ENCODE results near the gene INSYN2A. TPM values are rescaled to one million over a fixed set of nuclear protein-coding genes. Genes with fewer than 3 reads are reported as not detected.
A peak's percentile ranks its signal among the peaks of the same experiment; 100 is the strongest.

The INSYN2A gene, protein sequence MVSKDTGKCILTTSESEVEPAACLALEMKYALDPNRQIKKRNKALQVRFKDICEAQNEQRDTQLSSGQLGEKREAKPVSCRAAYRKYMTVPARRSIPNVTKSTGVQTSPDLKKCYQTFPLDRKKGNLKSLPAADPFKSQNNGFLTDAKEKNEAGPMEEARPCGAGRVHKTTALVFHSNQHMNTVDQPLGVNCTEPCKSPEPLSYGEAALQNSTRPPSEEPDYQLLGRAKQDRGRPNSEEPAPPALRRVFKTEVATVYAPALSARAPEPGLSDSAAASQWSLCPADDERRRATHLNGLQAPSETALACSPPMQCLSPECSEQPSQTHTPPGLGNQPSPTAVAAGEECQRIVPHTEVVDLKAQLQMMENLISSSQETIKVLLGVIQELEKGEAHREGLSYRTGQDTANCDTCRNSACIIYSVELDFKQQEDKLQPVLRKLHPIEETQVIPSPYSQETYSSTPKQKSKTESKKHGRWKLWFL
- 0.24 TPM for polyA plus RNA-seq (2013, experiment 1 of 2; ENCODE audit: insufficient read length)
- polyA plus RNA-seq (2013, experiment 2 of 2; ENCODE audit: insufficient read length) = 0.35 TPM

DNA sequence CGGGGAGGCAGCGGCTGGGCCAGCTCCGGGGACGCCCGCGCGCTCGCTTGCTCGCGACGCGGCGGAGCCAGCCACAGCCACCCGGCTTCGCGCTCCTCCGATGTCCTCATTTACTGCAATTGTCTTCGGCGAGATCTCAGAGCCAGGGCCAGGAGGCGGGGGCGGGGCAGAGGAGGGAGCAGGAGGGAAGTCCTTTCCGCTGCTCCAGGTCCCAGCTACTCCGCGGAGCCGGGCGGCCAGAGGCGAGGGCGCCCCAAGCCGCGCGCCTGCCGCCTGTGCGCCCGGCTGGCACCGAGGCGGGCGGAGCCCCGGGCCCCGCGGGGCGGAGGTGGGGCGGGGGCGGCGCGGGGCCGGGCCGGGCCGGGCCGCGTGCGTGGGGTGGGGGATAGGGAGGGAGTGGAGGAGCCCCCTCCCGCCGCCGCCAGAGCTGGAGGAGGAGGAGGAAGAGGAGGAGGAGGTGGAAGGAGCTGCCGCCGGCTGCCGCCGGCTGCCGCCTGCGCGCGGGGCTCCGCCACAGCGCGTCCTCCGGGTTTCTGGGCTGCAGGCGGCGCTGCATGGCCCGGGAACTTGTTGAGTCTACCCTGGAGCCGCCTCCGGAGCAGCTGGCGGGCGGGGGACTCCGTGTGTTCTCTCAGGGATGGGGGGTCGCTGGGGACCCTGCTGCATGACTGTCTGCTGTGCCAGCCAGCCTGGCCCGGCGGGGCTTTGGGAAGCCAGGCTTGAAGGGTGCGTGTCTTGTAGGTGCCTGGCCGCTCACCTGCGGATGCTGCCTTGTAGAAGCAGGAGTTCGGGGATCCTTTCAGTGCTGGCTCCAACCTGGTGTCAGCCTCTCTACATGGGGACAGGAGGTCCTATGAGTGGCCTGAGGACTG, at the start of gene INSYN2A:
TSS of gene INSYN2A (minus strand) at position 310 of the 872 bp plus-strand sequence. CDS start 20,196 bp downstream, outside the sequence.
- DNase-seq = peak; percentile 73

DNA sequence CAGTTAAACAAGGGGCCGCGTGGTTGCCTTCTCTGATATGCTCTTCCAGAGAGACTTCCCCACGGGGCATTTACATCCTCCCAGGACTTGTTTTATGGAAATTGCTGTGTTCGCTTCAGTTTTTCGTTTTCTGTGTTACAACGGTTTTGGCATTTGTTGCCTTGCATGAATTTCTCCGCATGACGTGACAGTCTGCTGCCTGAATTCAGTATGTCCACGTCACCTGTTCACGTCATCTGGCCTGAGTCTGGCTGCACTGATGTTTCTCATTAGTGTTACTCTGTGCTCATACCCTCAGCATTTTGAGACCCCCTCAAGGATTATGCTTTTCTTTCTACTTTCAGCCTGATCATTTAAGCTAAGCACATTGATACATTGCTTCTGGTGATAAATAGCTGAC, 49.1 kb upstream of the INSYN2A start:
- DNase-seq = no peak

DNA sequence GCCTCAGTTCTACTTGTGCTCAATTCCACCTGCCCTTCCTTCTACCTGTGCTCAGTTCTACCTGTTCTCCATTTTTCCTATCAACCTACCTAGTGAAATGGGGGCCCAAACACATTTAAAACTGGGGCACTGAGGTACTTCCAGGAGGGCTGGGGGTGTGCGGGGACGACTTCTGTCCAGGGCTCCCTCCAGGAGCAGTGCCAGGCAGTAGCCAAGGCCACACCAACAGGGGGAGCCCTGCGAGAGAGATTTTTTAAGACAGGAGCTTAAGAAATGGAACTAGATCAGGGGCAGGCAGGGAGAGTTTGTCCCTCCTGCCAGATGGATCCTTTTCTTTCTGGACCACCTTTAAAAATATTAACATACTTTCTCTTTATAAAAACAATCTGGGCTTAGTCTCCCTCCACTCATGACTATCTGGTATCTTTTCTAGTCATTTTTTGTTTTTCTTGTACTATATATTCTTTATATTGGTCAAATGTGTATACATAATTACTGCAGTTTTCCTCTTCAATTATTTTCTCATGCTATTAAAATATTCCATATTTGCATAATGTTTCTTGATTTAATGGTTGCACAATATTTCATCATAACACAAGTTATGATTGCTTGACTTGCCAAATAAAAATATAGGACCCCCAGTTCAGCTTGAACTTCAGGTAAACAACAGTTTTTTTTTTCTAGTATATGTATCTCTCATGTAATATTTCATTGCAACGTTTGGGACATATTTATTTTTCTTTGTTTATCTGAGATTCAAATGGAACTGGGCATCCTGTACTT, 47.3 kb upstream of the INSYN2A start:
- peak; percentile 36 for DNase-seq

DNA sequence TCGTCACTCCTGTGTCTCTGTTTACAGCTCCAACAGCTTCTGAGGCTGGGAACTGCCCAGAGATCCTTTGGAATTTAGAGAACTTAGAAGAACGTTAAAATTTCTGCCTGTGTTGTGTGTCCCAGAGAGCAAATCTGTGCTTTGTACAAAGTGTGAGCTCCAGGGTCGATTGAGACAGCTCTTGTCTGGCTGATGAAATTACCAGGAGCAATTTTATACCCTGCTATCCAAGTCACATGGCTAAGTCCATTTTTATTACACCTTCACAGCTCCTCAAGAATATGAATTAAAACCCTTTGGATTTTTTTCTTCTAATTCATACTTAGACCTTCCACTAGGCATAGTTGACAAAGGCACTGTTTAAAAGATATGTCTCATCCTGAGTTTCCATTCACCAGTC, 46.5 kb upstream of the INSYN2A start:
- no peak for DNase-seq

DNA sequence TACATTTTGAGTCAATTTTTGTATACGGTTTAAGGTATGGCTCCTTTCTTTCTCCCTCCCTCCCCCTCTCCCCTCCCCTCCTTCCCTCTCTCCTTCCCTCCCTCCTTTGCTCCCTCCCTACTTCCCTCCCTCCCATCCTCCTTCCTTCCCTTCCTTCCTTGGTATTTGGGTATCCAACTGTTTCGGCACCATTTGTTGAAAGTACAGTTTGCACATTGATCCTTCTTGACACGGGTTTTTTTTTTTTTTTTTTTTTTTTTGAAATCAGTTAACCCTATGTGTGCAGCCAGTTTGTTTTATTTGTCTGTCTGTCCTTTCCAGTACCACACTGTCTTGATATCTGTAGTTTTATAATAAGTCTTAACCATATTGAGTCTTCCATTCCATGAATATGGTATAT, 39.9 kb upstream of the INSYN2A start:
- DNase-seq = no peak

DNA sequence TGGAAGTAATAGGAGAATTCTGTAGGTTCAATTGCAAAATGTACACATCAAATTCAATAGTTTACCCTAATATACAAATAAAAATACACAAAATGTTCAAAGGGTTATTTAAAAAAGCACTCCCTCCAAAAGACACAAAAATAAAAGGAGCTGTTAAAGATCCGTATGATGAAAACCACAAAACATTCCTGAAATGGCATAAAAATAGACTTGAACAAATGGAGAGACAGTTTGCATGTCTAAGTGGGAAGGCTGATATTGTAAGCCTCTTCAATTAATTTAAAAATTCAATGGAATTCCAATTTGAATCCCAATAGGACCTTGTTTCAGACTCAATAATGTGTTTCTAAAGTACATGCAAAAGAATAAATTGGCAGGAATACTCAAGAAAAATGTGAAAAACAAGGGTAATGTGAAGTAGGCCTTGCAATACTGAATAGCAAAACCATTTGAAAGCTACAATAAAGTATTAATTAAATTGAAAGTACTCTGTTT, 38.0 kb upstream of the INSYN2A start:
- peak; percentile 13 for DNase-seq

DNA sequence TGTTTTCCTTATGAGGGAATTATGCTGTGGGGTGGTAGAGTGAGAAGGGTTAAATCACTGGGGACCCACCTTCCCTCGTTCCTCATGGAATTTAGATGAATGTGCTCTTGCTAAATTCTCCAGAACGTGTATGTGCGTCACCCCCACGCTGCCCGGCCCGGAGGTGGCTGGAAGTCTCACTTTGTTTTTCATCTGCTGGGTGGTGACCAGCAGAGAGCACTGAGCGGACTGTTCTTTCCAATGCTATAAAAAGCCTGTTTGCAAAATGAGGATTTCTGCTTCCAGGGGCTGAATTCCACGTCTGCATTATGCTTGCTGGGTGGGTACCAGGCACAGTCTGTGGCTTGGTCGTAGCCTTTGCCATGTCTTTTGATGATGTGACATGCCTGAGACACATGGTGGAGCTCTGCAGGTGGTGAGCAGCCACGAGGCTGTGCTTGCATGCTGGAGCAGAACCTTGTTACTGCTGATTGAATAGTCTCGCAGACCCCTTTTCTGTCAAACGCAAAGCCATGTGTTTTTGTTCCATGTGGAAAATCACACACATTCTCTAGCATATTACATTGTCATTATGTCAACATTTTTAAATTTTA, 31.9 kb upstream of the INSYN2A start:
- peak; percentile 23 for DNase-seq

DNA sequence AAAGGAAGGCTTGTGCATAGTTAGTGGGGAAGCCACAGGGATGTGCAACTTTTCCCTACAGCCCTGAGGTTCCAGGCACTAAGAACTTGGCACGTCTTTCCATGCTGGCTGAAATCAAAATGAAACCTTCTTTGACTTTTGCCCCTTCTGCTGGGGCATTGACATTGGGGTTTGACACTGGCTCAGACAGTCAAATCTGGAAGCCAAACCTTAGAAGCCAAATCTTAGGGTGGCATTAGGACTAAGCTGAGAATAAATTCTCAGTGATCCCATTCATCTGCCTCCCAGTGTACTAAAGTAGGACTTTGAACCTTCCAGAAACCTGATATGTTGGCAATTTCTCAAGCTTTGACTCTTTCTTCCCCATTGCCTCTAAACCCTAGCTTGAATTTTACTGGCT, 31.3 kb upstream of the INSYN2A start:
- DNase-seq = no peak

DNA sequence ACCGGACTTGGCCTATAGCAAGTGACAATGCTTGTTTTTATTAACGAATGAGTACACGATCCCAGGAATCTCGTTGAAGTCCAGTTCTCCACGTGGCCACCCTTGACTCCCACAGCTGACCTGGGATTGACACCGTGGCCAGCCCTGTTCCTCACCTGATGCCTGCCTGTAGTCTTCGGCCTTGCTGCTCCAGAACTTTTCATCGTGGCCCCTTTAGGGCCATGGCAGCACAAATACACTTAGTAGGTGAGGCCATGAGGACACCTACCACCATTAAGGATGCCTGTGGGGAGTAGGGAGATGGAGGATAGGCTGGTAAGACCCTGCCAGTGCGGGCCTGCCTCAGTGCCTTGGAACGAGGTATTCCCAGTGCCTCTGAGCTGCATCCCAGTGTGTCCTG, 30.6 kb upstream of the INSYN2A start:
- DNase-seq = no peak

DNA sequence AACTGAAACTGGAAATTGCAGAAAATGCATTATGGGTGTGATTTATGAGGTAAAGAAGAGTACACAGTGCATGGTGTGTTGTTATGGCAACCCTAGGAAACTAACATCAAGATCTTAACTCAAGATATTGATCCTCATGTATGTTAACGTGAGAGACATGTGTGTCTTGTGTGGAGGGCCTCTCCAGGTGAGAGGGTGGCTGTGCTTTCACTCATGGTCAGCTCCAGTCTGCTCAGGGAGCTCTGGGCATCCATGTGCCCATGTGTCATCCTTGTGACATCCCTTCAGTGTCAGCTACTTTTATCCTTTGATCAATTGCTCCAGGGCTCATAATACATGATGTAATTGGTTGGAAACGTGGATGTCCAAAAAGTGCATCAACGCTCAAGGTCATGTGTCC, 24.9 kb upstream of the INSYN2A start:
- no peak for DNase-seq

DNA sequence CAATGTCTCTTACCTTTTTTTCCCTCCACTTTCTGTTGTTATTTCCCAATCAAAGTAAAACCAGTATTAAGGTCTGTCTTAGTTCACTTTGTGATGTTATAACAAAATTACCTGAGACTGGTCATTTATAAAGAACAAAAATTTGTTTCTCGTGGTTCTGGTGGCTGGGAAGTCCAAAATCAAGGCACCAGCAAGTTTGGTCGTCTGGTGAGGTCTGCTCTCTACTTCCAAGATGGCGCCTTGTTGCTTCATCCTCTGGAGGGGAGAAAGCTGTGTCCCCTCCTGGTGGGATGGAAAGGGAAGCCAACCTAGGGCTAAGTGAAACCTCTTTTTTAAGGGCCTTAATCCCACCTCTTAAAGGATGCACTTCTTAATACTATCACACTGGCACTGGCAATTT, 22.3 kb upstream of the INSYN2A start:
- DNase-seq = no peak

DNA sequence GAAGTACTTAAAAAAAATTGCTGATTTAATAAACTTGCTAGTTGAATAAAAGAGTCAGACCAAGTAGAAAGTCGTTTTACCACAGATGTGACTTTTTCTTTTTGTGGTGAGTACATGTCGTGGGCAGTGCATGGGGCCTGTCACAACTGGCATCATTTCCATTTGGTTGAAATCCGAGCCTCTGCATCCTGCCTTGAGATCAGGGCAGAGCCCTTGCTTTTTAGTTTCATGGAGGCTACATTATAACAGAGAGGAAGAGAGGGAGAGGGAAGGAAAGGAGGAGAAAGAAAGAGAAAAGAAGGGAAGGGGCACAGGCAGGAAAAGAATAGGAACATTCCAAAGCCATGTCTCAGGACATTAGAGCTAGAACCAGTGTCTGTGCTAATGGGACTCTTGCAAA, 20.4 kb upstream of the INSYN2A start:
- peak; percentile 22 for DNase-seq

DNA sequence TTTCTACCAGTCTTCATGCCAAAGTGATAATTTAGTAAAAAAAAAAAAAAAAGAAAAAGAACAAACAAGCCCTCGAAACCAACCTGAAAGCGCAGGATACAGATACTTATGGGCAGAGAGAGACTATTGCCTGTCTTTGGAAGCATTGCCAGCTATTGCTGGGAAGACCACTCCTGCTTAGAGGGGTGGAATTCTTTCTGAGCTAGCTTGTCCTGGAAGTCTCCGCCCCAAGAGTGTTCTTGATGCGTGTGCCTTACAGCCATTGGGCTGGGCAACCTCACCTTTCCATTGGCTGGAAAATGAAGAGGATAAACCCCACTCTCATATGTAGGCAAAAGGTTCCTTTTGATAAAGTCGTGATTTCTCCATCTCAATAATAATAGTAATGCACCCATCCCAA, 19.9 kb upstream of the INSYN2A start:
- no peak for DNase-seq

DNA sequence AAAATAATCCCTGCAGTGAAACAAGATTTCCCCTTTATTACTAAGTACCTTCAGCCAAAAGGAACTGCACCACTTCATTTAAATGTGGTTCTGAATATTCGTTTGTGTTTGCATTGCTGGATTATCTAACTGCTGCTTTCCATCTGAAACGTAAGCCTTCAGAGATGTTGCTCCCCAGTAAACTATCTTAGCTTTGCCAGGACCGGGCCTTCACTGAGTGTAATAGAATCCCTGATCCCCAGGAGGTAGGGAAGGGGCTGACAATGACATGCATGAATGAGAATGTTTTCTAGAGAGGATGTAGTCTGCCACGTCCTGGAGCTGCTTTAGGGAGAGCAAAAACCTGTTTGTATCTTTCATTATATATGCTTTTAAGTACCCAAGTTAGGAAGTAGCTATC, 19.5 kb upstream of the INSYN2A start:
- DNase-seq = no peak

DNA sequence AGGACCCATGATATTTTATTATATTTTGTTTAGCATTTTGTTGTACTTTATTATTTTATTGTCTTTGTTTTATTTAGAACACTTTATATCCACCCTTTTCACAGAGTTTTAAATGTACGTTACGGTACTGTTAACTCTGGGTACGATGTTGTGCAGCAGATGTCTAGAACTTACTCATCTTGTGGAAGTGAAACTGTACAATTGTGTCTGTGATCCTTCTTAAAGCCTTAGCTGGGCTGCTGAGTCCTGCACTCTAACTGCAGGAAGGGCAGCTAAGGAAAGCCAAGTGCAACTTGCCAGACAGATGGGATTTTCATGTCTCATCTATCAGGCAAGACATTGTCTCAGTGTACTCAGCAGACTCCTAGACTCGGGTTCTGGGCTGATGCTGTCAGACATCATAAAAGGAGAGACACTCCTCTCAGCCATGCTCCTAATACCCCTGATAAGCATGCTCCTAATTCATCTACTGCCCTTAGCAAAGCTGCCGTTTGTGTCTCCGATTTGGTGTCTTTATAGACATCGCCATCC, 14.6 kb upstream of the INSYN2A start:
- no peak for DNase-seq

DNA sequence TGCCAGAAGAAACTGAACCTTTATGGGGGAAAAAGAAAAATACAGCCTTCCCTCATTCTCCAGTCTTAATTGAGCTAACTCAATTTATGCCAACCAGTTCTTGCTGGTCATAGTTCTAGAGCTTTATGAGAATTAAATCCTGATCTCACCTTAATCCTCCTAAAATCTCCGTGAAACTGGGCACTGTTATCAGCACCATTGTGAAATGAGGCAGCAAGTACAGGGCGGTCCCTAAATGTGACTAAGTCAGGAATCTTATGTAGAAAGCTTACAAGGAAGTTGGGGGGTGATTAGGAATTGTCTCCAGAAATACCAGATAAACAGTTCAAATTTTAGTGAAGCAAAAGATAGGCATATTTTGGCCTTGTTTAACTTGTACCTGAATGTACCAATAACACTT, 10.7 kb upstream of the INSYN2A start:
- DNase-seq = no peak

DNA sequence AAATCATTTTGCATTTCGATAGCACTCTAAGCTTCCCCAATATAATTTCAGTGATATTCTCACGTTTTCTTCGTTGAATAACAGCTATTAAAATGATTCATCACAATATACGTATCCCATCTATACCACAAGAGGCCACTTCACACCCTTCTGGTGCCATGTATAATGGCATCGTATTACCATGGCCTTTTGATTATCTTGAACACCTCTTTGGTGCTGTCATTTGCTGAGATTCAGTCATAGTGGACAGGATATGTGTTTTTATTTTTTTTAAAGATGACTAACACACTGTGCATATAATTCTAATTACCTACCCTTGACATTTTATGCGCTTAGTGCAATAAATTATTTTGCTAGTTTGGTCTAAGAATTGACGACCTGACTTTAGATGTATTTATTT, 6.7 kb upstream of the INSYN2A start:
- no peak for DNase-seq

DNA sequence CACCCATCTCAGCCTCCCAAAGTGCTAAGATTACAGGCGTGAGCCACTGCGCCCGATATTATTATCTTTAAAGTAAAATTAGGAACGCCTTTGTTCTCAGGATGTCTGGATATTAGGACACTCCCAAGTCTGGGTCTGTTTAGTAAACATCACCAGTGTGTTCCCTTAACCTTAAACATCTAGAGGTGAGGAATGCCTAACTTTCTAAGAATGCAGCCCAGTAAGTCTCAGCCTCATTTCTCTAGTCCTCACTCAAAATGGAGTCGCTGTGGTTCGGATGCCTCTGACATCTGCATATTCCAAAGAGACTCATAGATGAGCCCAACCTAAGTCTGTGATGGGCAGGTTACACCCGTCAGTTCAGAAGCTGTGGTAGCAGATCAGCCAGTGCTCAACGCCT, 4.3 kb upstream of the INSYN2A start:
- no peak for DNase-seq

DNA sequence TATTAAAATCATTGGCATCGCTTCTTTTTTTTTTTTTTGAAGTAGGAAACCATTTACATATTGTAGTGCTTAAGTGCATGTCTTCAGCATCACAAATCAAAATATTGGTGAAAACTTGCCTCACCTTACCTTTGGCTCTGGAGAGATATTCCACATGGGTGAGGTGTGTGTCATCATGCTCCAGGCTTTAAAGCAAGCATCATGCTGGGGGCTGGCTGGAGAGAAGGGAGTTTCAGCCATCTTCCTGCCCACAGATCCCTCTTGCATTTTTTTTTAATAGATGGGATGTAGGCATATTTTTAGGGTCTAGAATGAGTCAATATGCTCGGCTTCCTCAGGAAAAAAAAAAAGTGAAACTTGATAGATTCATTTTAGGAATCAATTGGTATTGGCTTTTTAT, 2.3 kb upstream of the INSYN2A start:
- no peak for DNase-seq

DNA sequence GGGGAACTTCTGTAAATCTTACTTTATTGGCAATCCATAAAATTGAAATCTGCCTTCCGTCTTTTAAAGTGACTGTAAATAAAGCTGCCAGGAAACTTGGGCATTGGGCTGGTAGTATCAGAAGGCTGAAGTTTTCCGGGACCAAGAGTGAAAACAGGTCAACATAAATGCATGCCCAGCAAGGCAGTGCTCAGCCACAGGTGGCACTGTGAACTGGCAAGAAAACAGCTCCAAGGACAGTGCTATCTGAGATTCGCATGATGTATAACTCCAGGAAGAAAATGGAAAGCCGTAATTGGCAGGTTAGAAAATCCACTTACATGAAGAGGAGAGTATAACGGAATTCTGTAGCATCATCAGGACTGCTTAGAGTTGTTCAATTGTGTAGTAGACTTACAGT, 1.9 kb upstream of the INSYN2A start:
- no peak for DNase-seq

DNA sequence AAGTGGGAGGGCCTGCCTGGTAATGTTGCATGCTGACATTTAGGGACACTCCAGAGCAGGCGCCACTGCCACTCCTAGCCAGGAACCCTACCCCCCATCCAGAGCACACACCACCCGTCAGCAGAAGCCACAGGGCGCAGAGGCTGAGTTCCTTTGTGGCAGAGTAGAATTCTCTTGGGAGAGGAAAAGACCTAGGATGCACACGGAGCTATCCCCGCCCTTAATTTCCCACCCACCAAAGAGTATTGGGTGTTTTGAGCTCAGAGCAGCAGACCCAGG, 702 bp upstream of the INSYN2A start:
- peak; percentile 8 for DNase-seq
